Upper lobe of left lung (tissue), 4 donors: ENCODE data around the gene MLLT3.

Experiments
- CTCF ChIP-seq, 6 experiments: fragments of 450-650 bp in 4 of 6; fragments of 200-600 bp in 2 of 6; sonication (generic) in 2 of 6; IDR thresholded peaks; one replicate each; pipeline ENCODE4 v1.5.1; 2016 to 2019; ENCODE audit warnings: antibody characterized with exemption in 6 of 6
- POLR2A ChIP-seq, 4 donors: fragments of 450-650 bp; IDR thresholded peaks; one replicate each; pipeline ENCODE4 v1.5.1; 2016 to 2017; ENCODE audit warnings: antibody characterized with exemption in 4 of 4, mild to moderate bottlenecking in 2 of 4
- POLR2AphosphoS5 ChIP-seq, 2 donors: sonication (generic); formaldehyde crosslinking; IDR thresholded peaks; one replicate each; pipeline ENCODE4 v1.5.1; 2017; ENCODE audit warnings: antibody characterized with exemption in 2 of 2

DNA sequence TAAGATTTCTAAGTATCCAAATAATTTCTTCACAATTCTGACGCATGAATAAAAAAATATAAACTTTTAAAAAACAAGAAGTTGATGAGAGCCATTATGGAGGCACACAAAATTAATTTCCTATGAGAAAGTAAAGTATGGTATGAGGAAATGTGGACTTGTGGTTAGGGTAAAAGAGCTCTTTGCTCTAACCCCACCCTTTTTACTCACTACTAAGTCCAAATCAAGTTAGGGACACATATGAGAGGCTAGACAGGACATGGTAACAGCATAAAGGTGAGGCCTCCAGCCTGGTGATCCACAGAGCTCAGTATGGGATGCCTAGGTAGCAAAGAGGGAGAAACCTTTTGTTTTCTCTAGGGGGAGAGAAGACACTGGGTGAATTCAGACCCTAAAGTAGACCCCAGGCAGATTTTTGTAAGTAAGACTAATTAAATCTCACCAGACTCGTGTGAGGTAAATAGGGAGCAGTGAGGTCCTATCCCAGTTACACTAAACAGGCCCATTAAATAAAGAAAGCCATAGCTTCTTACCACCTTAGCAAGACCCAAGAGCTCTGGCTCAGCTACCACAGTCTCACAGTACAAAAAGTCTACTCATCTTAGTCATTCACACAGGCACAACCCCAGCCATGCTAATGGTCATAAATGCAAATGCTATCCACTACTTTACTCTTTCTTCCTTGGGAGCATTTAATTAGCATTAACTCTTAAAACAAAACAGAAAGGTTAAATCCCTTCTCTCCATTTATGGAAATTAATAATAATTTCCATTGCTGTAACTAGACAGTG is 42.6 kb downstream of the MLLT3 start:
- no peak for TF ChIP-seq CTCF (IDR thresholded peaks at IDR 0.05)
- TF ChIP-seq POLR2AphosphoS5 (IDR thresholded peaks at IDR 0.05) = no peak
- peak in 1 of 4 donors; percentile 34 for TF ChIP-seq POLR2A (IDR thresholded peaks at IDR 0.05)
